A673 (cell line): Measurements from ENCODE around the gene ACIN1. TPM values are rescaled to one million over a fixed set of nuclear protein-coding genes. Genes with fewer than 3 reads are reported as not detected.
A peak's percentile ranks its signal among the peaks of the same experiment; 100 is the strongest.

Source experiments
- BruUV-seq: library from RNA; stranded (reverse); fragments of 400-500 nt; replicated peaks from 2 replicates; lab custom pipeline; 2021; lab: Mats Ljungman, UMichigan
- CTCF ChIA-PET: fragments of 300-600 bp; sonication (Branson Sonifier 250); formaldehyde crosslinking; loops from one replicate; lab custom pipeline; 2022; ENCODE audit warnings: antibody characterized with exemption; lab: Charles Lee
- POLR2A ChIA-PET: fragments of 300-600 bp; sonication (Branson Sonifier 250); formaldehyde crosslinking; loops from one replicate; lab custom pipeline; 2022; ENCODE audit warnings: antibody characterized with exemption; ENCODE audit not compliant: low non-redundant PET; lab: Charles Lee
- DNase-seq: peaks from one replicate; pipeline ENCODE4 v3.0.0-alpha.2; 2015; ENCODE audit warnings: low spot score
- H3K27ac ChIP-seq: fragments of 200-600 bp; sonication (generic); 2 replicates; pipeline ENCODE4 v1.5.1; 2016; ENCODE audit warnings: mixed run types, low read depth, mild to moderate bottlenecking, mixed read lengths, antibody characterized with exemption, low read length; ENCODE audit not compliant: poor library complexity, severe bottlenecking
- H3K27me3 ChIP-seq: fragments of 200-600 bp; sonication (generic); replicated peaks from 2 replicates; pipeline ENCODE4 v1.6.1; 2017; ENCODE audit warnings: mixed run types, low read depth, mild to moderate bottlenecking, mixed read lengths, antibody characterized with exemption, low read length; ENCODE audit not compliant: insufficient read depth, poor library complexity
- H3K36me3 ChIP-seq: fragments of 200-600 bp; sonication (generic); 2 replicates; pipeline ENCODE4 v1.6.1; 2016; ENCODE audit warnings: mixed run types, mild to moderate bottlenecking, mixed read lengths, antibody characterized with exemption, low read length; ENCODE audit not compliant: insufficient read depth, poor library complexity, severe bottlenecking
- H3K4me1 ChIP-seq: fragments of 200-600 bp; sonication (generic); 2 replicates; pipeline ENCODE4 v1.6.1; 2017; ENCODE audit warnings: mixed run types, mild to moderate bottlenecking, mixed read lengths, antibody characterized with exemption, low read length; ENCODE audit not compliant: insufficient read depth, poor library complexity, severe bottlenecking
- H3K4me3 ChIP-seq: fragments of 200-600 bp; sonication (generic); 2 replicates; pipeline ENCODE4 v1.5.1; 2016; ENCODE audit warnings: low read depth, mixed run types, mild to moderate bottlenecking, mixed read lengths, low read length; ENCODE audit not compliant: poor library complexity, severe bottlenecking
- H3K9me3 ChIP-seq: fragments of 200-600 bp; sonication (generic); 2 replicates; pipeline ENCODE4 v1.6.1; 2016; ENCODE audit warnings: mixed run types, low read depth, mild to moderate bottlenecking, mixed read lengths, antibody characterized with exemption, low read length; ENCODE audit not compliant: poor library complexity, severe bottlenecking
- CTCF ChIP-seq: fragments of 300-800, 200-600 bp; sonication (generic); conservative IDR thresholded peaks from 2 replicates; pipeline ENCODE4 v1.5.1; 2017; ENCODE audit warnings: low read depth, mild to moderate bottlenecking, antibody characterized with exemption, low read length, moderate library complexity, mixed read lengths
- EZH2 ChIP-seq: fragments of 200-600 bp; sonication (generic); IDR thresholded peaks from 2 replicates; pipeline ENCODE4 v1.6.1; 2017; ENCODE audit warnings: borderline replicate concordance, low read depth, mild to moderate bottlenecking, mixed read lengths, antibody characterized with exemption, low read length; ENCODE audit not compliant: poor library complexity, severe bottlenecking
- intact Hi-C: fragments of 100-400 bp; cut with micrococcal nuclease; formaldehyde crosslinking; loops from one replicate; pipeline ENCODE4 v1.10.0; 2022; ENCODE audit not compliant: unreplicated experiment
- total RNA-seq: library from RNA; stranded (reverse); gene quantifications from 2 replicates; pipeline ENCODE4 v1.2.3, GENCODE V29; 2021

Gene ACIN1
- total RNA-seq, 1 experiment from 2014 or later = 339 TPM

GRCh38 chr14:23028799-23029198 is 66.1 kb downstream of the ACIN1 start:
- POLR2A ChIA-PET = interaction anchor here (0.7 kb wide), 1 partner anchor 14 kb away, joined by 3 read pairs; no protein-coding TSS in a partner anchor
- BruUV-seq = no TSS peak
- H3K36me3 ChIP-seq = peaks cover 66% of the 10 kb centered on the region
- intact Hi-C loops = no loop called here
- TF ChIP-seq EZH2 = no peak
- TF ChIP-seq CTCF = no peak
- no peak overlapping the region for H3K4me3 ChIP-seq
- DNase-seq = no peak
- CTCF ChIA-PET = no interaction called here
- H3K27me3 ChIP-seq = no peaks in the 10 kb centered on the region
- peak overlapping the region; percentile 45 for H3K27ac ChIP-seq
- no peaks in the 10 kb centered on the region for H3K9me3 ChIP-seq
- peaks cover 55% of the 10 kb centered on the region for H3K4me1 ChIP-seq

GRCh38 chr14:23025151-23025814 is 69.7 kb downstream of the ACIN1 start:
- Histone ChIP-seq H3K27me3 (no peaks in the 10 kb centered on the region), H3K4me1 (peaks cover 80% of the 10 kb centered on the region), H3K4me3 (no peak overlapping the region), H3K27ac (peak overlapping the region; percentile 95), H3K9me3 (no peaks in the 10 kb centered on the region), H3K36me3 (peaks cover 33% of the 10 kb centered on the region)
- TF ChIP-seq EZH2 (no peak), CTCF (no peak)
- ChIA-PET CTCF (interaction anchor here (0.8 to 2.0 kb wide), 5 partner anchors 18 to 44 kb away, joined by 3 to 13 read pairs (median 6); no protein-coding TSS in a partner anchor), POLR2A (interaction anchor here (0.5 to 2.2 kb wide), 2 partner anchors 15 to 18 kb away, joined by 8 to 22 read pairs; no protein-coding TSS in a partner anchor)
- intact Hi-C loops = no loop called here
- BruUV-seq = no TSS peak
- DNase-seq = peak; percentile 98

DNA sequence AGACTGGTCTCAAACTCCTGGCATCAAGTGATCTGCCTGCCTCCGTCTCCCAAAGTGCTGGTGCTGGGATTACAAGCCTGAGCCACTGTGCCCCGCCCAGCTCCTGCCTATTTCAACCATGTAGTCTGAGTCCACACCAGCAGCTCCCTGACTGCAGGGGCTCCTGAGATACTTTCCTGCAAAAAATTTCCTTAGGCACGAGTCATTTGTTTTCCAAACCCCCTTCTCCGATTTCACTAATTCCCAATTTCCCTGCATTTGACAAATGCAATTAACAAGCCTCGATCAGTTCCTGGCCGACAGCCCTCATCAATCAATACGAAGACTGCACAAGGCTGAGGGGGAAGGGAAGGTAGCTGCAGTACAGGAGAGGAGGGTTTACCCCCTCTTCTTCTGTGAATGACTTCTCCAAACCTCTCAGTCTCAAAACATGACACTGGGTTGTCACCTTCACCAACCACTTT is 70.3 kb downstream of the ACIN1 start:
- peak overlapping the region; percentile 95 for H3K27ac ChIP-seq
- BruUV-seq = no TSS peak
- DNase-seq = peak; percentile 75
- ChIA-PET POLR2A (interaction anchor here (2.2 kb wide), 1 partner anchor 18 kb away, joined by 22 read pairs; no protein-coding TSS in a partner anchor), CTCF (interaction anchor here (0.8 to 2.0 kb wide), 3 partner anchors 18 to 32 kb away, joined by 3 to 13 read pairs (median 6); no protein-coding TSS in a partner anchor)
- TF ChIP-seq EZH2 (no peak), CTCF (no peak)
- H3K27me3 ChIP-seq = no peaks in the 10 kb centered on the region
- no peaks in the 10 kb centered on the region for H3K9me3 ChIP-seq
- peaks cover 80% of the 10 kb centered on the region for H3K4me1 ChIP-seq
- H3K36me3 ChIP-seq = peaks cover 31% of the 10 kb centered on the region
- no peak overlapping the region for H3K4me3 ChIP-seq
- intact Hi-C loops = no loop called here
